ENCODE results near the gene RBMS1.

DNA sequence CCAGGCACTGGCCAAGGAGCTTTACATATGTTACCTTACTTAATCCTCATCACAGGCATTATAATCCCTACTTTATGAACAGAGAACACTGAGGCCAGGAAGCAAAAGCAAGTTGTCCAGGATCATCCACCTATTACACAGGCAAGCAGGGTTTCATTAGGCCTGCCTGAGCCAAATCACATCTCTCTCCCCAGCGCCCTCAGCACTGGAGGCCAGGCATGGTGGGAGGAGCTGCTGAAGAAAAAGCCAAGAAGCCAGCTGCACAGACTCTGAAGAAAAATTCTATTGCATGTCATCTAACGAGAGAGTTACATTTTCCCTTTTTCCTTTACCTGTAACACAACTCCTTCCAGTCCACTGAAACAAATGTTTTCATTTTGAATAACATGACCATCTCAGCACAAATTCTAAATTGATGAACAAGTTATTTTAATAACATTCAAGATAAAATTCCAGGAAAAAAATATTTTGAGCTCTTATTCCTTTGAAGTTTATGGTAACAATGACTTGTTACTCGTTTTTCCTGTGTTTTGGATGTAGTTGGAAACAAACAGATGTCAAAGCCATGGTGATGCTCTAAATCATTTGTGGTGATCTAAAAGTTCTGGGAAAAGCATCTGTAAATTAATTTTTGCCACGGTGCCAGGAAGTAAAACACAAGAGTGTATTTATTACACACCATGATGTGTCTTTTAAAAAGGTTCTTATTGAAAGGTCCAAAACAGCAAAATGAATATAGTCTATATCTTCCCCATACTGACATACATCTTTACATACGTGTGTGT lies 154.5 kb downstream of the RBMS1 start:
- TF ChIP-seq CTCF (conservative IDR thresholded peaks at IDR 0.05; ENCODE audit: low read depth in 2 of 2) (no peak), EZH2 (IDR thresholded peaks at IDR 0.05; ENCODE audit: low read depth, unreplicated experiment) (no peak), POLR2AphosphoS5 (IDR thresholded peaks at IDR 0.05; ENCODE audit: low read depth) (no peak), STAT1 (IDR thresholded peaks at IDR 0.05; ENCODE audit: unreplicated experiment) (no peak), ZNF114 (CRISPR knock-in tag; IDR thresholded peaks at IDR 0.05) (no peak), CREB1 (CRISPR knock-in tag; IDR thresholded peaks at IDR 0.05; ENCODE audit: low read depth) (no peak), JUNB (IDR thresholded peaks at IDR 0.05; ENCODE audit: unreplicated experiment) (no peak), EZH2phosphoT487 (IDR thresholded peaks at IDR 0.05; ENCODE audit: unreplicated experiment) (no peak), NANOG (IDR thresholded peaks at IDR 0.05; ENCODE audit: borderline replicate concordance) (no peak), ZNF331 (CRISPR knock-in tag; IDR thresholded peaks at IDR 0.05; ENCODE audit: low read depth) (no peak)
- TF ChIP-seq, protein P1, sequence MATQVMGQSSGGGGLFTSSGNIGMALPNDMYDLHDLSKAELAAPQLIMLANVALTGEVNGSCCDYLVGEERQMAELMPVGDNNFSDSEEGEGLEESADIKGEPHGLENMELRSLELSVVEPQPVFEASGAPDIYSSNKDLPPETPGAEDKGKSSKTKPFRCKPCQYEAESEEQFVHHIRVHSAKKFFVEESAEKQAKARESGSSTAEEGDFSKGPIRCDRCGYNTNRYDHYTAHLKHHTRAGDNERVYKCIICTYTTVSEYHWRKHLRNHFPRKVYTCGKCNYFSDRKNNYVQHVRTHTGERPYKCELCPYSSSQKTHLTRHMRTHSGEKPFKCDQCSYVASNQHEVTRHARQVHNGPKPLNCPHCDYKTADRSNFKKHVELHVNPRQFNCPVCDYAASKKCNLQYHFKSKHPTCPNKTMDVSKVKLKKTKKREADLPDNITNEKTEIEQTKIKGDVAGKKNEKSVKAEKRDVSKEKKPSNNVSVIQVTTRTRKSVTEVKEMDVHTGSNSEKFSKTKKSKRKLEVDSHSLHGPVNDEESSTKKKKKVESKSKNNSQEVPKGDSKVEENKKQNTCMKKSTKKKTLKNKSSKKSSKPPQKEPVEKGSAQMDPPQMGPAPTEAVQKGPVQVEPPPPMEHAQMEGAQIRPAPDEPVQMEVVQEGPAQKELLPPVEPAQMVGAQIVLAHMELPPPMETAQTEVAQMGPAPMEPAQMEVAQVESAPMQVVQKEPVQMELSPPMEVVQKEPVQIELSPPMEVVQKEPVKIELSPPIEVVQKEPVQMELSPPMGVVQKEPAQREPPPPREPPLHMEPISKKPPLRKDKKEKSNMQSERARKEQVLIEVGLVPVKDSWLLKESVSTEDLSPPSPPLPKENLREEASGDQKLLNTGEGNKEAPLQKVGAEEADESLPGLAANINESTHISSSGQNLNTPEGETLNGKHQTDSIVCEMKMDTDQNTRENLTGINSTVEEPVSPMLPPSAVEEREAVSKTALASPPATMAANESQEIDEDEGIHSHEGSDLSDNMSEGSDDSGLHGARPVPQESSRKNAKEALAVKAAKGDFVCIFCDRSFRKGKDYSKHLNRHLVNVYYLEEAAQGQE (IDR thresholded peaks at IDR 0.05; ENCODE audit: unreplicated experiment): no peak
- TF ChIP-seq, protein P2, sequence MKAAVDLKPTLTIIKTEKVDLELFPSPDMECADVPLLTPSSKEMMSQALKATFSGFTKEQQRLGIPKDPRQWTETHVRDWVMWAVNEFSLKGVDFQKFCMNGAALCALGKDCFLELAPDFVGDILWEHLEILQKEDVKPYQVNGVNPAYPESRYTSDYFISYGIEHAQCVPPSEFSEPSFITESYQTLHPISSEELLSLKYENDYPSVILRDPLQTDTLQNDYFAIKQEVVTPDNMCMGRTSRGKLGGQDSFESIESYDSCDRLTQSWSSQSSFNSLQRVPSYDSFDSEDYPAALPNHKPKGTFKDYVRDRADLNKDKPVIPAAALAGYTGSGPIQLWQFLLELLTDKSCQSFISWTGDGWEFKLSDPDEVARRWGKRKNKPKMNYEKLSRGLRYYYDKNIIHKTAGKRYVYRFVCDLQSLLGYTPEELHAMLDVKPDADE (IDR thresholded peaks at IDR 0.05): no peak
- TF ChIP-seq, protein P3, sequence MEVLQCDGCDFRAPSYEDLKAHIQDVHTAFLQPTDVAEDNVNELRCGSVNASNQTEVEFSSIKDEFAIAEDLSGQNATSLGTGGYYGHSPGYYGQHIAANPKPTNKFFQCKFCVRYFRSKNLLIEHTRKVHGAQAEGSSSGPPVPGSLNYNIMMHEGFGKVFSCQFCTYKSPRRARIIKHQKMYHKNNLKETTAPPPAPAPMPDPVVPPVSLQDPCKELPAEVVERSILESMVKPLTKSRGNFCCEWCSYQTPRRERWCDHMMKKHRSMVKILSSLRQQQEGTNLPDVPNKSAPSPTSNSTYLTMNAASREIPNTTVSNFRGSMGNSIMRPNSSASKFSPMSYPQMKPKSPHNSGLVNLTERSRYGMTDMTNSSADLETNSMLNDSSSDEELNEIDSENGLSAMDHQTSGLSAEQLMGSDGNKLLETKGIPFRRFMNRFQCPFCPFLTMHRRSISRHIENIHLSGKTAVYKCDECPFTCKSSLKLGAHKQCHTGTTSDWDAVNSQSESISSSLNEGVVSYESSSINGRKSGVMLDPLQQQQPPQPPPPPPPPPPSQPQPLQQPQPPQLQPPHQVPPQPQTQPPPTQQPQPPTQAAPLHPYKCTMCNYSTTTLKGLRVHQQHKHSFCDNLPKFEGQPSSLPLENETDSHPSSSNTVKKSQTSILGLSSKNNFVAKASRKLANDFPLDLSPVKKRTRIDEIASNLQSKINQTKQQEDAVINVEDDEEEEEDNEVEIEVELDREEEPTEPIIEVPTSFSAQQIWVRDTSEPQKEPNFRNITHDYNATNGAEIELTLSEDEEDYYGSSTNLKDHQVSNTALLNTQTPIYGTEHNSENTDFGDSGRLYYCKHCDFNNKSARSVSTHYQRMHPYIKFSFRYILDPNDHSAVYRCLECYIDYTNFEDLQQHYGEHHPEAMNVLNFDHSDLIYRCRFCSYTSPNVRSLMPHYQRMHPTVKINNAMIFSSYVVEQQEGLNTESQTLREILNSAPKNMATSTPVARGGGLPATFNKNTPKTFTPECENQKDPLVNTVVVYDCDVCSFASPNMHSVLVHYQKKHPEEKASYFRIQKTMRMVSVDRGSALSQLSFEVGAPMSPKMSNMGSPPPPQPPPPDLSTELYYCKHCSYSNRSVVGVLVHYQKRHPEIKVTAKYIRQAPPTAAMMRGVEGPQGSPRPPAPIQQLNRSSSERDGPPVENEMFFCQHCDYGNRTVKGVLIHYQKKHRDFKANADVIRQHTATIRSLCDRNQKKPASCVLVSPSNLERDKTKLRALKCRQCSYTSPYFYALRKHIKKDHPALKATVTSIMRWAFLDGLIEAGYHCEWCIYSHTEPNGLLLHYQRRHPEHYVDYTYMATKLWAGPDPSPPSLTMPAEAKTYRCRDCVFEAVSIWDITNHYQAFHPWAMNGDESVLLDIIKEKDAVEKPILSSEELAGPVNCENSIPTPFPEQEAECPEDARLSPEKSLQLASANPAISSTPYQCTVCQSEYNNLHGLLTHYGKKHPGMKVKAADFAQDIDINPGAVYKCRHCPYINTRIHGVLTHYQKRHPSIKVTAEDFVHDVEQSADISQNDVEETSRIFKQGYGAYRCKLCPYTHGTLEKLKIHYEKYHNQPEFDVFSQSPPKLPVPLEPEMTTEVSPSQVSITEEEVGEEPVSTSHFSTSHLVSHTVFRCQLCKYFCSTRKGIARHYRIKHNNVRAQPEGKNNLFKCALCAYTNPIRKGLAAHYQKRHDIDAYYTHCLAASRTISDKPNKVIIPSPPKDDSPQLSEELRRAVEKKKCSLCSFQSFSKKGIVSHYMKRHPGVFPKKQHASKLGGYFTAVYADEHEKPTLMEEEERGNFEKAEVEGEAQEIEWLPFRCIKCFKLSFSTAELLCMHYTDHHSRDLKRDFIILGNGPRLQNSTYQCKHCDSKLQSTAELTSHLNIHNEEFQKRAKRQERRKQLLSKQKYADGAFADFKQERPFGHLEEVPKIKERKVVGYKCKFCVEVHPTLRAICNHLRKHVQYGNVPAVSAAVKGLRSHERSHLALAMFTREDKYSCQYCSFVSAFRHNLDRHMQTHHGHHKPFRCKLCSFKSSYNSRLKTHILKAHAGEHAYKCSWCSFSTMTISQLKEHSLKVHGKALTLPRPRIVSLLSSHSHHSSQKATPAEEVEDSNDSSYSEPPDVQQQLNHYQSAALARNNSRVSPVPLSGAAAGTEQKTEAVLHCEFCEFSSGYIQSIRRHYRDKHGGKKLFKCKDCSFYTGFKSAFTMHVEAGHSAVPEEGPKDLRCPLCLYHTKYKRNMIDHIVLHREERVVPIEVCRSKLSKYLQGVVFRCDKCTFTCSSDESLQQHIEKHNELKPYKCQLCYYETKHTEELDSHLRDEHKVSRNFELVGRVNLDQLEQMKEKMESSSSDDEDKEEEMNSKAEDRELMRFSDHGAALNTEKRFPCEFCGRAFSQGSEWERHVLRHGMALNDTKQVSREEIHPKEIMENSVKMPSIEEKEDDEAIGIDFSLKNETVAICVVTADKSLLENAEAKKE (CRISPR knock-in tag; IDR thresholded peaks at IDR 0.05): no peak

Data from GM23338 (cell line).